AG04449 (cell line): Measurements from ENCODE around the gene MCM9.

Source experiments
- CTCF ChIA-PET: fragments of 350-600 bp; formaldehyde crosslinking; extraction: SDS; loops from one replicate; lab custom pipeline; 2021; ENCODE audit warnings: antibody characterized with exemption; lab: Yijun Ruan, JAX
- POLR2A ChIA-PET: fragments of 400-600, 350-600 bp; formaldehyde crosslinking; extraction: SDS; loops from one replicate; lab custom pipeline; 2020; ENCODE audit warnings: antibody characterized with exemption, inconsistent platforms; lab: Yijun Ruan, JAX
- DNase-seq: peaks from one replicate; pipeline ENCODE4 v3.0.0-alpha.2; 2010; ENCODE audit warnings: low read depth, low spot score
- H3K4me3 ChIP-seq: 2 replicates; pipeline ENCODE4 v1.5.1; 2011; ENCODE audit warnings: low read depth, mild to moderate bottlenecking, control low read depth, low read length
- TF ChIP-seq, protein P1 (sequence below): IDR thresholded peaks from one replicate; pipeline ENCODE4 v1.5.1; 2011; ENCODE audit warnings: mild to moderate bottlenecking, moderate library complexity, low read length, control low read depth, inconsistent platforms; ENCODE audit not compliant: insufficient read depth; ENCODE audit errors: missing control alignments

MCM9 gene

GRCh38 chr6:118930680-118931079 lies 4.3 kb downstream of the MCM9 start:
- TF ChIP-seq, protein P1, sequence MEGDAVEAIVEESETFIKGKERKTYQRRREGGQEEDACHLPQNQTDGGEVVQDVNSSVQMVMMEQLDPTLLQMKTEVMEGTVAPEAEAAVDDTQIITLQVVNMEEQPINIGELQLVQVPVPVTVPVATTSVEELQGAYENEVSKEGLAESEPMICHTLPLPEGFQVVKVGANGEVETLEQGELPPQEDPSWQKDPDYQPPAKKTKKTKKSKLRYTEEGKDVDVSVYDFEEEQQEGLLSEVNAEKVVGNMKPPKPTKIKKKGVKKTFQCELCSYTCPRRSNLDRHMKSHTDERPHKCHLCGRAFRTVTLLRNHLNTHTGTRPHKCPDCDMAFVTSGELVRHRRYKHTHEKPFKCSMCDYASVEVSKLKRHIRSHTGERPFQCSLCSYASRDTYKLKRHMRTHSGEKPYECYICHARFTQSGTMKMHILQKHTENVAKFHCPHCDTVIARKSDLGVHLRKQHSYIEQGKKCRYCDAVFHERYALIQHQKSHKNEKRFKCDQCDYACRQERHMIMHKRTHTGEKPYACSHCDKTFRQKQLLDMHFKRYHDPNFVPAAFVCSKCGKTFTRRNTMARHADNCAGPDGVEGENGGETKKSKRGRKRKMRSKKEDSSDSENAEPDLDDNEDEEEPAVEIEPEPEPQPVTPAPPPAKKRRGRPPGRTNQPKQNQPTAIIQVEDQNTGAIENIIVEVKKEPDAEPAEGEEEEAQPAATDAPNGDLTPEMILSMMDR, result no peak
- ChIA-PET POLR2A (no interaction called here), CTCF (no interaction called here)
- DNase-seq, result no peak
- H3K4me3 ChIP-seq, result no peak overlapping the region

GRCh38 chr6:118923035-118923434 lies 11.9 kb downstream of the MCM9 start:
- DNase-seq, result no peak
- TF ChIP-seq, protein P1, result no peak
- no peak overlapping the region for H3K4me3 ChIP-seq

GRCh38 chr6:118921084-118921483 lies 13.9 kb downstream of the MCM9 start:
- H3K4me3 ChIP-seq, result no peak overlapping the region
- no peak for DNase-seq
- POLR2A ChIA-PET, result no interaction called here
- TF ChIP-seq, protein P1, result no peak
- CTCF ChIA-PET, result interaction anchor here (1.5 kb wide), 1 partner anchor 8 kb away, joined by 5 read pairs; no protein-coding TSS in a partner anchor

More at GRCh38 chr6:118923035-118923434, 11.9 kb downstream of the MCM9 start:
- POLR2A ChIA-PET, result no interaction called here
- CTCF ChIA-PET, result no interaction called here

GRCh38 chr6:118918329-118918725 lies 16.6 kb downstream of the MCM9 start:
- TF ChIP-seq, protein P1, result no peak
- POLR2A ChIA-PET, result no interaction called here
- no peak overlapping the region for H3K4me3 ChIP-seq
- CTCF ChIA-PET, result interaction anchor here (2.0 kb wide), 1 partner anchor 23 kb away, joined by 4 read pairs; no protein-coding TSS in a partner anchor
- DNase-seq, result no peak

DNA sequence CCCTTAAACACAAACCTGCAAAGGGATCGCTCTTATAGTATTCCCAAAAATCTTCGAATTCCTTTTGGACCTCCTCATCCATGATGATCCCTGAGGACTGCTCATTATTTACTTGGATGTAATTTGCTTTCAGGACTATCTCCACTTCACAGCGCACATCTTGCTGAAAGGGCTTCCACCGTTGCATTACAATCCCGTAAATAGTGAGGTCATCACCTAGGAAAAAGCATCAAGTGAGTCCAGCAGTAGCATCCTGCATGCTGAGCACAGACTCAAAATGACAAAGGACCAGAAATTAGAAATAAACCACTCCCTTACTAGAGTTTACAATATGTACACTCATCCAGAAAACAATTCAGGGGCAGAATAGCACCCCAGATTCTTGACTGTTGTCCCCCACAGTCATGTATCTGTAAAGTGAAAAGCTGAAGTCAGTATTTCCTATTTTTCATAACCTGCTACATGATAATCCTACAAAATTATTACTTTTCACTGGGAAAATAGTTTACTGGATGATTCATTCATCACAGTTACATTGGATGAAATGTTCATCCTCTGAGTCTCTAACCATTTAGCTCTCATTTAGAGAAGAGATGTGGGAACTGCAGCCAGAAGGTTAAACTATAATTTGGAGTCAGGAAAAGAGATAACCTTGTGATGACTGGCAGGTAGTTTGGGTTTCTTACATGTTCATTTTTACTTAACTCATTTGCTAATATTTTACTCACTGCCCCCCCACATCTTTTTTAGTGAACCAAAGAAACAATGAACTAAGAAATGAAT lies 17.2 kb downstream of the MCM9 start:
- ChIA-PET POLR2A (no interaction called here), CTCF (interaction anchor here (2.0 kb wide), 1 partner anchor 23 kb away, joined by 4 read pairs; no protein-coding TSS in a partner anchor)
- H3K4me3 ChIP-seq, result no peak overlapping the region
- DNase-seq, result no peak
- TF ChIP-seq, protein P1, result no peak

GRCh38 chr6:118914598-118914997 lies 20.4 kb downstream of the MCM9 start:
- no peak overlapping the region for H3K4me3 ChIP-seq
- no peak for DNase-seq
- ChIA-PET CTCF (no interaction called here), POLR2A (no interaction called here)
- TF ChIP-seq, protein P1, result no peak
